Activated T-helper 1 cell treated with Interleukin-2 at 50 U/mL for 16 hours (primary cell): ENCODE results near the gene AP4B1.
"Not testable (repeated sequence)": the region's sequence is repeated elsewhere in the genome, so short reads cannot be mapped to it uniquely, and the experiment has no call there.

Experiments
- DNase-seq: peaks from one replicate; pipeline ENCODE4 v3.0.0-alpha.2; 2020; ENCODE audit warnings: low read depth

Gene AP4B1

DNA sequence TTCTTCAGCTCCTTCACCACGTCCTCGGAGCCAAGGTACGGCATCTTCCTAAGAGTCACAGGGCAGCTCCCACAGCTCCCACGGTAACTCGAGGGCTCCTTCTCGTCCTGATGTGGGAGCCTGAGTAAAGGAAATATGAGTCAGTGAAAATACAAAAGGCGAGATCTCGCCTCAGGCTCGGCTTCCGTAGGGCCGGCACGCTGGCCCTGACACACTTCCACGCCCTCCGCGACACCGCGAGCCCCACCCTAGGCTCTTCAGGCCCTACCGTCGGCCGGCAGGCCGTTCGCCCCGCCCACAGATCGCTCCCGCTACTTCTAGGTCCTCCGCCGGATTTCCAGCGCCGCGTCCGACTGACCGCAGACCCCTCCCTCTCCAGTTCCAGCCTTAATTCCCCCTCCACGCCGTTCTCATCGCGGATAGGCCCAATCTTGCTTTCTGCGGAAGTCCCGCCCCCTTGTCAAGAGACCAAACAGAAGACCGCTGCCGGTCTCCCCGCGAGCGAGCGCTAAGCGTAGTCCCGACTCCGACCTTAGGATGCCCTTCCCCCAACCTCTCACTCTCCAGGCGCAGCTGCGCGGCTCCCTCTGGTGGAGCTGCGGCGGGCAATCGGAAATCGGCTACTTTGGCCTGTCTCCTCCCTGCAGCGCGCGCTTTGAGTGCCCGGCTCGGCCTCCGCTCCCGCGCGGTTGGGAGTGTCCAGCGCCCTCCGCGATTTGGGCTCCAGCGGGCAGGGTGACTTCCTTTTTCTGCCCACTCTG lies at the start of gene AP4B1, which contains the start of gene DCLRE1B:
TSS of gene AP4B1 (minus strand) at position 126 of the 761 bp plus-strand sequence. CDS start at position 44, 82 bp downstream.
TSS of gene DCLRE1B (plus strand) at position 653 of the 761 bp plus-strand sequence. CDS start 261 bp downstream, outside the sequence.
- DNase-seq = peak; percentile 95

- no peak for DNase-seq
Observed at GRCh38 chr1:113951719-113952118, 47.1 kb upstream of the AP4B1 start.

DNA sequence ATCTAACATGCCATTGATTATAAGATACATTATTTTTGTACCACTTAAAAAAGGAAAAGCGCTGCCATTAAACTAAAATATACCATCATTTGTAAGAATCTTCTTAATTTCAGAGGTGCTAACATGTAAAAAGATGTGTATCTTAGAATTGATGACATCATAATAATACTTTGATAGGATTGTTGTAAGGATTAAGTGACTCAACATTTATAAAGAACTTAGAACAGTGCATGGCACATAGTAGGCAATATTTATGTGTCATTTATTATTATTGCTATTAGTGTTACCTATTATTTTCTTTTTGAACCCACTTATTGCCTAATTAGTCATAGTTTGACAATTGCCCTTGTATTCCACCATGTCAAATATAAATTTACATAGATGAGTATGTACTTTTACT lies 46.3 kb upstream of the AP4B1 start:
- no peak for DNase-seq

DNA sequence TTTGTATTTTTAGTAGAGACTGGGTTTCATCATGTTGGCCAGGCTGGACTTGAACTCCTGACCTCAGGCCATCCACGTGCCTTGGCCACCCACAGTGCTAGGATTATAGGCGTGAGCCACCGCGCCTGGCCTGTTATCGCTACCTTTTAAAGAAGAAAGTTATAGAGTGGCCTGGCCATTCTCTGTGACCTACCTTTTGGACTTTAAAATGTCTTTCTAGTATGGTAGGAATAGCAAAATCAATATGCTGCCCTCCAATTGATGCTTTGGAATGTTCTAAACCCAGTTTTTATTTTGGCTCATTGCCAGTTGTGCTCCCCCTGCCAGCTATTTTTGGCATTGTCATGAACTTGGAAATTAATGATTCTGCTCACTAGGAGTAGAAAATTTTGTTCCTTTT lies 44.4 kb upstream of the AP4B1 start:
- no peak for DNase-seq

- not testable (repeated sequence) for DNase-seq
Observed at GRCh38 chr1:113948151-113948550, 43.6 kb upstream of the AP4B1 start.

DNA sequence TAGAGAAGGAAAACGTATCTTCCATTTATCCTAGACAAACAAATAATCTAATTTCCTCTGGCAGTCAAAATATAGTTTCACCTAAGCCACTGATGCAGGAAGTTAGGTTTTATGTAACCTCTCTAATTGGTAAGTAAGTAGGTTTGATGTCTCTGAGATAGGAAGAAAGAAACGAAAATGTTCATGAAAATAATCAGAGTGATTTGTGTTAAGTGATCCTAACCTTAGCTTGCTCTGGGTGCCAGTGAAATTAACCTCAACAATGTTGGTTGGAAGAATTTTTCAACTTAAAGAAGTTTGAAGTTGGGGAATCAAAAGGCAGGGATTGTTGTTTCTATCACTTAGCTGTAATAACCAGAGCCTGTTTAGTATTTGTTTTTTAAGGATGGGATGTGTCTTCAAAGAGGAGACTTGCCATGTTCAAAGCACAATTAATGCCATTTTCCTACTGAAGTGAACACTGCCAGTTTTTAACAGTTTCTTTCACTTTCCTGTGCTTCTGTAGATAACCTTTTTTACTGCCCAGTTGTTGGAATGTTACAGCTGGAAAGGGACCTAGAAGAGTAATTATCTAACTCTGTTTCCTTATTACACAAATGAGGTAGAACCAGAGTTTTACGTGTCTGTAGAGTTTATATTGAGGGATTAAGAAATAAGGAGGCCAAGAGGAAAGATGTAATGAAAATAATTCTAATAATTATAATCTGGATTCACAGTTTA lies 42.9 kb upstream of the AP4B1 start:
- no peak for DNase-seq

GRCh38 chr1:113946678-113947387 lies 42.2 kb upstream of the AP4B1 start:
- DNase-seq = no peak

DNA sequence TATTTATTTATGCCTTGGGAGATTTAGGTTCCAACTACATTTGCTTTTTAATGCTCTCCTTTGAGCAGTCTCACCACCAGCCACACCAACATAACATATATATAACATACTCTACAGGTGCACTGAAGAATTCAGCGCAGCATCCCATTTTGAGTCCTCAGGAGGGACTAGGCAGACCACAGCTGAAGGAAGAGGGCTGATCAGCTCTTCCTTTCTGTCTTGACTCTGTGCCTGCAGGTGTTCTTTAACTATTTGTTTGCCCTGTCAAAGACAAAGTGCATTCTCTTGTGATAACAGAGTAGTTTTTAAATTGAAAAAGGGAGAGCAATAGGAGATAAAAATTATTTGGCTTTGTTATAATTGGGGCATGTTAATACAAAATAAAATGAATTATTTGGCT lies 41.5 kb upstream of the AP4B1 start:
- DNase-seq = no peak

- DNase-seq = no peak
Observed at GRCh38 chr1:113945329-113945728, 40.7 kb upstream of the AP4B1 start.

GRCh38 chr1:113943028-113943811 lies 38.6 kb upstream of the AP4B1 start:
- DNase-seq = no peak

GRCh38 chr1:113942527-113942926 lies 37.9 kb upstream of the AP4B1 start:
- no peak for DNase-seq

GRCh38 chr1:113941245-113941559 lies 36.6 kb upstream of the AP4B1 start:
- no peak for DNase-seq

- DNase-seq = peak; percentile 7
Observed at GRCh38 chr1:113940365-113941244, 36.0 kb upstream of the AP4B1 start.

DNA sequence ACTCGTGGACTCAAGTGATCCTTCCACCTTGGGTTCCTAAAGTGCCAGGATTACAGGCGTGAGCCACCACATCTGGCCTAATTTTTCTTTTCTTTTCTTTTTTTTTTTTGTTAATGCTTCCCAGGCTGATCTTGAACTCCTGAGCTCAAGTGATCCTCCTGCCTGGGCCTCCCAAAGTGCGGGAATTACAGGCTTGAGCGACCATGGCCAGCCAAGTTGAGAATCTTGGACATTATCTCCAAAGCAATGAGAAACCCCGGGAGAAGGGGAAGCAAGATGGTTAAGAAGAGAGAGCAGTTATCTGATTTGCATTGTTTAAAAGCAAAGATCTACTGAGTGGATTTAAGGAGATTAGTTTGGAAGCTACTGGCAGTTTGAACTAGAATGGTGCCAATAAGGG lies 33.6 kb upstream of the AP4B1 start:
- no peak for DNase-seq

DNA sequence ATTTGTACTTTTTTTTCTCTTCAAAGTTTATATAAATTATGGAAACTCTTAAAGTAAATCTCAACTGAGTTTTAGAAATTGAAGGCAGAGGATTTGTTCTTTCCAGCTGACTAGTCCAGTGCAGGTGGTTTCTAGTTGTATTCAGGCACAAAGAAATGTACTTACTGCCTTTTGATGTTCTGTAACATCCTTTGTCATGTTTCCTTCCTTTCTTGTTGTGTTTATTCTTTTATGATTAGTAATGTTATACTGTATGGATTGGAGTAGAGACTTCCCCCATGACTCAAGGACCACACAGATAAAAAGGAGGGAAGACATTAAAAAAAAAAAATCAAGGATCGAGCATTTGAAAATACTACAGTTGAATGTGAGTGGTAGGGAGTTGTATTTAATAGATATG lies 32.5 kb upstream of the AP4B1 start:
- DNase-seq = no peak

- no peak for DNase-seq
Observed at GRCh38 chr1:113935970-113936369, 31.4 kb upstream of the AP4B1 start.

- DNase-seq = no peak
Observed at GRCh38 chr1:113935176-113935575, 30.6 kb upstream of the AP4B1 start.

DNA sequence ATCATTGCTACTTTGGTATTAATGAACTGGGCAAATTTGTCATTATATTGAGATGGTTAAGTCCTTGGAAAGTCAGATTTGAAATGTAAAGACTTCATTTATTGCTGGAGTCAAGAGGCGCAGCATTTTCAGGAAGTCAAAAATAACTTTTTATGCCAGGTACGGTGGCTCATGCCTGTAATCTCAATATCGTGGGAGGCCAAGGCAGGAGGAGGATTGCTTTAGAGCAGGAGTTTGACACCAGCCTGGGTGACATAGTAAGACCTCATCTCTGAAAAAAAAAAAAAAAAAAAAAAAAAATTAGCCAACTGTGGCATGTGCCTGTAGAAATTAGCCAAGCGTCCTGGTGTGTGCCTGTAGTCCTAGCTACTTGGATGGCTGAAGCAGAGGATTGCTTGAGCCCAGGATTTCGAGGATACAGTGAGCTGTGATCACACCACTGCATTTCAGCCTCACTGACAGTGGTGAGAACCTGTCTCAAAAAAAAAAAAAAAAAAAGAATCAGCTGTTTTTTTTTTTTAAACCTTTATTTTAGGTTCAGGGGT lies 30.0 kb upstream of the AP4B1 start:
- DNase-seq = no peak

DNA sequence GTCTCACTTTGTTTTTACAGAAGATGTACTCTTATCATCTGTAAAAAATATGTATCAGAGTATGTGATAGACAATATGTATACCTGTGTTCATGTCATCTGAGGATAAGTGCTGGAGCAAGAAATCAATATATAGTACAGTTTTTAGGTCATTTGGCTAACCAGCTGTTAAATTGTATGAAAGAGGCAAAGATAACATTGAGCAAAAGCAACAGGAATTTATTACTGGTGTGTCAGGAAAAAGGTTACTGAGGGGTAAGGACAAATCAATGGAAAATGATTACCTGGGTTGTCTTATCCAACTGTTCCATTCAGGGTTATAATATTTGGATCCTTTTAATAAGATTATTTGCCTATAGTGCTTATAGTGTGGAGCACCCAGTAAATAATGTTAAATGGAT lies 29.4 kb upstream of the AP4B1 start:
- DNase-seq = no peak

- no peak for DNase-seq
Observed at GRCh38 chr1:113931451-113931851, 26.9 kb upstream of the AP4B1 start.
